HCT116 (cell line): Measurements from ENCODE around the gene KCNMB2.

Experiments
- CTCF ChIP-seq, 3 experiments: fragments of 200-600 bp in 1 of 3; sonication (generic) in 1 of 3; IDR thresholded peaks in 2 of 3; conservative IDR thresholded peaks in 1 of 3; 2 replicates each; pipeline ENCODE4 v1.5.1; 2012 to 2017; ENCODE audit warnings: low read depth in 2 of 3, low read length in 2 of 3, antibody characterized with exemption in 1 of 3, borderline replicate concordance in 1 of 3, control low read depth in 1 of 3, mild to moderate bottlenecking in 1 of 3, mixed read lengths in 1 of 3, mixed run types in 1 of 3, moderate library complexity in 1 of 3; ENCODE audit not compliant: insufficient read depth in 1 of 3
- YY1 ChIP-seq: IDR thresholded peaks from 2 replicates; pipeline ENCODE4 v1.6.1; 2011; ENCODE audit warnings: low read length, low read depth, moderate library complexity, mild to moderate bottlenecking; ENCODE audit not compliant: insufficient replicate concordance; ENCODE audit errors: extremely low read depth

- no peak for TF ChIP-seq CTCF (IDR thresholded peaks at IDR 0.05 in 2 of 3, conservative IDR thresholded peaks at IDR 0.05 in 1 of 3; ENCODE audit: borderline replicate concordance in 1 of 3, insufficient read depth in 1 of 3, low read depth in 2 of 3, low read length in 2 of 3)
- no peak for TF ChIP-seq YY1
These were observed 150.6 kb downstream of the KCNMB2 start for GRCh38 chr3:178686826-178687225.
